K562 (cell line): ENCODE results near the gene TAF11. TPM values are rescaled to one million over a fixed set of nuclear protein-coding genes. Genes with fewer than 3 reads are reported as not detected.

Source experiments
- ATAC-seq: fragments of 200-7000 bp; cut with Tn5 transposase; 3 replicates; pipeline ENCODE4 v1.9.1; 2020; ENCODE audit warnings: moderate library complexity
- BruUV-seq: library from RNA; stranded (reverse); fragments of 400-500 nt; replicated peaks from 2 replicates; lab custom pipeline; 2021; lab: Mats Ljungman, UMichigan
- CTCF ChIA-PET: fragments of 300-600 bp; formaldehyde crosslinking; extraction: SDS; loops from one replicate; lab custom pipeline; 2021; ENCODE audit warnings: low intra/inter-chr PET ratio; lab: Yijun Ruan, JAX
- POLR2A ChIA-PET: fragments of 300-600, 350-650 bp; sonication (Branson Sonifier 250); formaldehyde crosslinking; extraction: SDS; loops from one replicate; lab custom pipeline; 2021; ENCODE audit warnings: antibody characterized with exemption, inconsistent platforms; lab: Yijun Ruan, JAX
- DNase-seq, 4 experiments: peaks; one replicate each; pipeline versions ENCODE4 v3.0.0 to v3.0.0-alpha.2; 2011 to 2018; ENCODE audit warnings: low spot score in 3 of 4, mixed read lengths in 3 of 4; ENCODE audit errors: extremely low read depth in 1 of 4
- FAIRE-seq: peaks from 2 replicates; lab custom pipeline; 2011; peaks lifted over from hg19 to GRCh38; lab: Jason Lieb, UNC
- H2AFZ ChIP-seq: 2 replicates; pipeline ENCODE4 v1.6.0; 2011; ENCODE audit warnings: low read depth, low read length, control low read depth, inconsistent platforms
- H3K27ac ChIP-seq: fragments of 200-600 bp; 3 replicates; pipeline ENCODE4 v1.8.0; 2011; ENCODE audit warnings: low read depth, mild to moderate bottlenecking, control low read depth, inconsistent platforms, low read length, moderate library complexity, mixed read lengths; ENCODE audit errors: extremely low read depth
- H3K27me3 ChIP-seq, 2 experiments: fragments of 300-600 bp in 1 of 2; 2 replicates in 1 of 2; 3 replicates in 1 of 2; pipeline versions ENCODE4 v1.6.0 to v1.8.0; 2011; ENCODE audit warnings: inconsistent platforms in 2 of 2, low read length in 2 of 2, mild to moderate bottlenecking in 1 of 2, mixed read lengths in 1 of 2, moderate library complexity in 1 of 2; ENCODE audit not compliant: control insufficient read depth in 2 of 2, insufficient read depth in 2 of 2
- H3K36me3 ChIP-seq: fragments of 300-600 bp; 3 replicates; pipeline ENCODE4 v1.8.0; 2011; ENCODE audit warnings: mild to moderate bottlenecking, low read length, inconsistent platforms; ENCODE audit not compliant: control insufficient read depth, insufficient read depth
- H3K4me1 ChIP-seq, 2 experiments: fragments of 200-600 bp in 1 of 2; replicated peaks in 1 of 2; 2 replicates in 1 of 2; 3 replicates in 1 of 2; pipeline versions ENCODE4 v1.5.1 to v1.8.0; 2011; ENCODE audit warnings: inconsistent platforms in 2 of 2, low read length in 2 of 2, mild to moderate bottlenecking in 1 of 2, mixed read lengths in 1 of 2, moderate library complexity in 1 of 2; ENCODE audit not compliant: control insufficient read depth in 2 of 2, insufficient read depth in 2 of 2
- H3K4me2 ChIP-seq: 2 replicates; pipeline ENCODE4 v1.6.1; 2011; ENCODE audit warnings: low read length, control low read depth, inconsistent platforms, mixed read lengths; ENCODE audit not compliant: insufficient read depth
- H3K4me3 ChIP-seq: fragments of 200-600 bp; sonication (generic), shearing (Covaris generic); 2 replicates; pipeline ENCODE4 v1.5.1; 2016; ENCODE audit warnings: control low read depth, inconsistent platforms
- H3K79me2 ChIP-seq: fragments of 200-600 bp; 3 replicates; pipeline ENCODE4 v1.8.0; 2011; ENCODE audit warnings: low read length, inconsistent platforms; ENCODE audit not compliant: control insufficient read depth, insufficient read depth
- H3K9ac ChIP-seq, 2 experiments: 2 replicates each; pipeline versions ENCODE4 v1.6.0 to v1.6.1; 2011; ENCODE audit warnings: low read depth in 2 of 2, low read length in 2 of 2, control low read depth in 1 of 2, inconsistent platforms in 1 of 2, mild to moderate bottlenecking in 1 of 2, mixed read lengths in 1 of 2; ENCODE audit not compliant: insufficient read depth in 1 of 2
- H3K9me1 ChIP-seq: one replicate; pipeline ENCODE4 v1.6.0; 2011; ENCODE audit warnings: inconsistent platforms, mild to moderate bottlenecking, low read length, moderate library complexity; ENCODE audit not compliant: control insufficient read depth, insufficient read depth
- H3K9me3 ChIP-seq: replicated peaks from 2 replicates; pipeline ENCODE4 v1.5.1; 2011; ENCODE audit warnings: low read depth, low read length, inconsistent platforms; ENCODE audit not compliant: control insufficient read depth, insufficient read depth
- H4K20me1 ChIP-seq: replicated peaks from 2 replicates; pipeline ENCODE4 v1.6.1; 2011; ENCODE audit warnings: low read length, inconsistent platforms, mixed read lengths; ENCODE audit not compliant: control insufficient read depth, insufficient read depth
- C11orf30 ChIP-seq: fragments of 450-650 bp; IDR thresholded peaks from 2 replicates; pipeline ENCODE4 v1.6.1; 2016; ENCODE audit warnings: low read depth, mild to moderate bottlenecking
- CHD4 ChIP-seq: fragments of 200-600 bp; sonication (generic); IDR thresholded peaks from 3 replicates; pipeline ENCODE4 v1.6.1; 2012; ENCODE audit warnings: low read depth, mild to moderate bottlenecking, mixed read lengths, low read length, inconsistent platforms; ENCODE audit not compliant: insufficient read depth, insufficient replicate concordance, poor library complexity, severe bottlenecking
- CSDE1 ChIP-seq, 2 experiments: fragments of 450-650 bp; IDR thresholded peaks; 2 replicates each; pipeline ENCODE4 v1.6.1; 2016; ENCODE audit warnings: mild to moderate bottlenecking in 1 of 2
- HOXB6 ChIP-seq: fragments of 250-450 bp; sonication (Bioruptor Pico); IDR thresholded peaks from 2 replicates; pipeline ENCODE4 v1.5.1; 2022; ENCODE audit warnings: mild to moderate bottlenecking, borderline replicate concordance
- KDM4B ChIP-seq, 2 experiments: fragments of 450-650 bp in 1 of 2; sonication (generic) in 1 of 2; IDR thresholded peaks; 2 replicates each; pipeline ENCODE4 v1.6.1; 2016 to 2017; ENCODE audit warnings: borderline replicate concordance in 2 of 2, antibody characterized with exemption in 1 of 2, low read depth in 1 of 2, mild to moderate bottlenecking in 1 of 2
- SIN3B ChIP-seq: fragments of 450-650 bp; IDR thresholded peaks from 2 replicates; pipeline ENCODE4 v1.6.1; 2017; ENCODE audit warnings: low read depth, mild to moderate bottlenecking, moderate library complexity
- ZNF316 ChIP-seq: fragments of 450-650 bp; IDR thresholded peaks from 2 replicates; pipeline ENCODE4 v1.6.1; 2016
- ZNF561 ChIP-seq: fragments of 450-650 bp; formaldehyde crosslinking; conservative IDR thresholded peaks from 2 replicates; pipeline ENCODE4 v1.4.0; 2020; ENCODE audit warnings: mild to moderate bottlenecking, moderate library complexity
- WGBS: fragments of 100-300 bp; shearing (Covaris generic); methylation state at CpG from one replicate; pipeline ENCODE4 v1.1.6; 2016; ENCODE audit warnings: low coverage, mixed read lengths; ENCODE audit not compliant: insufficient coverage; ENCODE audit errors: missing lambda C conversion rate; 5-methylcytosine and 5-hydroxymethylcytosine counted together
- in situ Hi-C: fragments of 300-500 bp; cut with MboI; formaldehyde crosslinking; loops from 4 replicates; pipeline ENCODE4 v1.15.0; 2018; ENCODE audit warnings: inconsistent platforms, mixed read lengths
- intact Hi-C: fragments of 100-400 bp; cut with micrococcal nuclease; formaldehyde crosslinking; loops from 2 replicates; pipeline ENCODE4 v1.14.2; 2022
- polyA plus RNA-seq, 8 experiments: library from polyadenylated mRNA; depleted of rRNA in 4 of 8; stranded (reverse) in 5 of 8; unstranded in 3 of 8; fragments of >200 nt; fragmentation: Nextera tagmentation in 2 of 8; fragmentation: Illumina TruSeq in 1 of 8; extraction: Ambion mirVana in 2 of 8; extraction: Trizol in 1 of 8; gene quantifications; 2 replicates each; pipeline versions ENCODE4 v1.2.1 to v1.2.3, GENCODE V29; 2011 to 2014; ENCODE audit warnings: inconsistent platforms in 1 of 8, missing spikeins in 1 of 8
- total RNA-seq, 7 experiments: library from RNA; depleted of rRNA in 6 of 7; stranded (reverse); fragments of >200 nt in 6 of 7; fragmentation: Illumina TruSeq in 2 of 7; extraction: Trizol in 2 of 7; gene quantifications; 2 replicates each; pipeline versions ENCODE4 v1.2.1 to v1.2.3, GENCODE V29; 2011 to 2021; ENCODE audit warnings: low replicate concordance in 1 of 7

Gene TAF11
- total and polyA plus RNA-seq, 9 of the 15 experiments (the other 6 are each of a cell fraction or from before 2014, with no cell fraction given) = 40.9 to 91.9 (median 71.9) TPM

DNA sequence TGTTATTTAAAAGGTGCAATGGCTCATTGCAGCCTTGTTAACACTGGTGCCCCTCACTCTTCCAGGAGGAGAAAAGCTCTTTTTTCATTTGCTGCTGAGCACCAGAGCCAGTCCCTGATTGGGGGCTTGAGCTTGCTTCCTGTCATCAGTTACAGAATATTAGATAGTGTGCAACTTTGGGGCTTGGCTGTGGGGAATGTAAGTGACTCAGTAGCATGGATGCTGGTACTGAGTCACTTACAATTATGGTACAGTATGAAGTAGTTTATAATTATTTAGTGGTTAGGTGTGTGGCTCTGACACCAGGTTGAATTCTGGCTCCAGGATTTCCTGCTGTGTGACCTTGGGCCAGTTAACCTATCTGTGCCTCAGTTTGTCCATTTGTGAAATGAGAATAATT lies 38.8 kb upstream of the TAF11 start:
- Histone ChIP-seq H4K20me1 (peaks cover 16% of the 10 kb centered on the region), H3K27me3 (no peaks in the 10 kb centered on the region), H3K36me3 (no peaks in the 10 kb centered on the region), H3K79me2 (no peaks in the 10 kb centered on the region), H3K4me3 (no peak overlapping the region), H3K9me3 (no peaks in the 10 kb centered on the region), H3K9ac (no peak overlapping the region), H3K4me1 (no peaks in the 10 kb centered on the region), H3K27ac (no peak overlapping the region), H3K9me1 (no peaks in the 10 kb centered on the region), H2AFZ (no peak overlapping the region), H3K4me2 (no peak overlapping the region)
- FAIRE-seq (no peak), DNase-seq (no peak), ATAC-seq (no peak)
- intact Hi-C loops (no loop called here), in situ Hi-C loops (no loop called here)
- BruUV-seq = no TSS peak
- no peak for TF ChIP-seq SIN3B
- POLR2A ChIA-PET = no interaction called here
- CTCF ChIA-PET = no interaction called here

DNA sequence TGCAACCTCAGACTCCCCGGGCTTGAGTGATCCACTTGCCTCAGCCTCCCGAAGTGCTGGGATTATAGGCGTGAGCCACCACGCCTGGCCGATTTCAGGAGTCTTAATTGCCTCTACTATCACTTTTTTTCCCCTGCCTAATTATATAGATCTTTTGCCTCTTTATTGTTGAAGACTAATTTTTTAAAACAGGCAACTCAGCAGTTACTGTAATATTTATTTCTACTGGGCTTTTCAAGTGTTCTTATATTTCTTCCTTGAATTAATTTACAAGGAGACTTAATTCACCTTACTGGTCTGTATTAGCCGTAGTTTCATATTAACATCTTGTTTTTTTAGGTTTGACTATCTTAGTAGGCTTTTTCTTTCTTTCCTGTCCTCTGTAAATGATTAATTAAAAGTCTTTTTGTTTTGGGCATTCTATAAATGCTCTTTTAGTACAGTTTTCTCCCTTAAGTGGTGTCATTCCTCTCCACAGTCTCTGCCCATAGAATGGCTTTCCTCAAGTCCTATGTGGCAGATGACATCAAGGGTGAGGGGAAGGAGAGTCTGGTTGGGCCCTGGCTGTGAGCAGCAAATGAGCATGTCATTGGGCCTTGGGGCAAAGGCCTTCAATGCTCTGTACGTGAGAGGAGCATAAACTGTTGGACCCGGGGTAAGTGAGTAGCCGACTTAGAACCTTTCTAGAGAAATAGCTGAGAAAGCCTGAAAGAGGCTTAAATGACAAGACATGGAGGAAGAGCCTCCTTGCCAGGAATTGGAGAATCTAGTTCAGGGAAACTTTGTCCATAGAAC lies 37.2 kb upstream of the TAF11 start:
- TF ChIP-seq C11orf30 (peak; percentile 59; the same call in 1 of the 2 replicates), CSDE1 (IDR thresholded peaks at IDR 0.05) (no peak), ZNF316 (peak; percentile 79), CHD4 (no peak), HOXB6 (CRISPR knock-in tag) (no peak), KDM4B (IDR thresholded peaks at IDR 0.05; ENCODE audit: borderline replicate concordance in 2 of 2, low read depth in 1 of 2) (no peak), ZNF561 (no peak)
- TF ChIP-seq, all 486 proteins: peak for 2
- in situ Hi-C loops = no loop called here
- no peaks in the 10 kb centered on the region for H3K4me1 ChIP-seq
- no TSS peak for BruUV-seq
- H3K79me2 ChIP-seq = no peaks in the 10 kb centered on the region
- H3K9me1 ChIP-seq = no peaks in the 10 kb centered on the region
- ATAC-seq (no peak), DNase-seq (no peak), FAIRE-seq (no peak)
- no peaks in the 10 kb centered on the region for H3K27me3 ChIP-seq
- intact Hi-C loops = no loop called here
- no peak overlapping the region for H2AFZ ChIP-seq
- H3K27ac ChIP-seq = no peak overlapping the region
- peaks cover 12% of the 10 kb centered on the region for H4K20me1 ChIP-seq
- H3K9ac ChIP-seq = no peak overlapping the region
- H3K9me3 ChIP-seq = no peaks in the 10 kb centered on the region
- ChIA-PET POLR2A (interaction anchor here (1.3 kb wide), 1 partner anchor 12 kb away, joined by 6 read pairs; no protein-coding TSS in a partner anchor), CTCF (no interaction called here)
- 53% methylated on average over 9 of the region's 9 CpGs for WGBS
- H3K4me2 ChIP-seq = no peak overlapping the region
- no peak overlapping the region for H3K4me3 ChIP-seq
- H3K36me3 ChIP-seq = no peaks in the 10 kb centered on the region
